Measurements from ENCODE around the gene PIM2.

The PIM2 gene

GRCh38 chrX:48917139-48918001, 1.5 kb downstream of the PIM2 start:
- Histone ChIP-seq H3K4me3 (peak overlapping the region; percentile 80), H3K27ac (no peak overlapping the region), H3K36me3 (ENCODE audit: insufficient read depth, low read length) (peaks cover 8% of the 10 kb centered on the region; the same call in 1 of the 2 replicates), H3K9me3 (ENCODE audit: low read depth, low read length) (no peaks in the 10 kb centered on the region), H3K9ac (ENCODE audit: insufficient read length) (no peak overlapping the region)
- no peak for TF ChIP-seq FOXP2 (optimal IDR thresholded peaks at IDR 0.05; ENCODE audit: control extremely low read depth, extremely low read length, insufficient read depth)
- DNase-seq (ENCODE audit: low read depth, low spot score) = no peak

GRCh38 chrX:48914593-48915493, 4.0 kb downstream of the PIM2 start:
- Histone ChIP-seq H3K4me3 (no peak overlapping the region), H3K9me3 (ENCODE audit: low read depth, low read length) (no peaks in the 10 kb centered on the region), H3K9ac (ENCODE audit: insufficient read length) (no peak overlapping the region), H3K27ac (no peak overlapping the region), H3K36me3 (ENCODE audit: insufficient read depth, low read length) (peaks cover 8% of the 10 kb centered on the region; the same call in 1 of the 2 replicates)
- no peak for TF ChIP-seq EZH2 (IDR thresholded peaks at IDR 0.05)
- no peak for TF ChIP-seq FOXP2 (optimal IDR thresholded peaks at IDR 0.05; ENCODE audit: control extremely low read depth, extremely low read length, insufficient read depth)
- no peak for DNase-seq (ENCODE audit: low read depth, low spot score)

- H3K36me3 ChIP-seq (ENCODE audit: insufficient read depth, low read length) = peaks cover 8% of the 10 kb centered on the region; the same call in 1 of the 2 replicates
- H3K4me3 ChIP-seq = no peak overlapping the region
- H3K9ac ChIP-seq (ENCODE audit: insufficient read length) = no peak overlapping the region
- no peak for DNase-seq (ENCODE audit: low read depth, low spot score)
- TF ChIP-seq FOXP2 (optimal IDR thresholded peaks at IDR 0.05; ENCODE audit: control extremely low read depth, extremely low read length, insufficient read depth) = no peak
- TF ChIP-seq EZH2 (IDR thresholded peaks at IDR 0.05) = no peak
- TF ChIP-seq POLR2AphosphoS5 (IDR thresholded peaks at IDR 0.05; ENCODE audit: borderline replicate concordance, low read depth, low read length) = no peak
- H3K9me3 ChIP-seq (ENCODE audit: low read depth, low read length) = no peaks in the 10 kb centered on the region
- no peak overlapping the region for H3K27ac ChIP-seq
Observed at GRCh38 chrX:48913605-48914366, 5.0 kb downstream of the PIM2 start.

- Histone ChIP-seq H3K4me3 (peak within 1 kb of the TSS; percentile 78), H3K36me3 (ENCODE audit: insufficient read depth, low read length) (peaks cover 8% of the 10 kb centered on the region; the same call in 1 of the 2 replicates), H3K27ac (no peak within 1 kb of the TSS), H3K9me3 (ENCODE audit: low read depth, low read length) (no peaks in the 10 kb centered on the region), H3K9ac (ENCODE audit: insufficient read length) (peak within 1 kb of the TSS; percentile 79)
- TF ChIP-seq FOXP2 (optimal IDR thresholded peaks at IDR 0.05; ENCODE audit: control extremely low read depth, extremely low read length, insufficient read depth) = no peak
- TF ChIP-seq POLR2AphosphoS5 (IDR thresholded peaks at IDR 0.05; ENCODE audit: borderline replicate concordance, low read depth, low read length) = peak; percentile 68
- no peak for DNase-seq (ENCODE audit: low read depth, low spot score)
Observed at GRCh38 chrX:48911412-48912182, 7.2 kb downstream of the PIM2 start, which contains the start of gene SLC35A2. Gene SLC35A2 (minus strand): TSS chrX:48911646. CDS start chrX:48911636, 10 bp downstream.

- no peak for DNase-seq (ENCODE audit: low read depth, low spot score)
- no peak for TF ChIP-seq FOXP2 (optimal IDR thresholded peaks at IDR 0.05; ENCODE audit: control extremely low read depth, extremely low read length, insufficient read depth)
- no peak for TF ChIP-seq EZH2 (IDR thresholded peaks at IDR 0.05)
- no peak for TF ChIP-seq POLR2AphosphoS5 (IDR thresholded peaks at IDR 0.05; ENCODE audit: borderline replicate concordance, low read depth, low read length)
- peak overlapping the region; percentile 78 for H3K4me3 ChIP-seq
- H3K9me3 ChIP-seq (ENCODE audit: low read depth, low read length) = no peaks in the 10 kb centered on the region
- peaks cover 6% of the 10 kb centered on the region; the same call in 1 of the 2 replicates for H3K36me3 ChIP-seq (ENCODE audit: insufficient read depth, low read length)
- peak overlapping the region; percentile 79 for H3K9ac ChIP-seq (ENCODE audit: insufficient read length)
- no peak overlapping the region for H3K27ac ChIP-seq
Observed at GRCh38 chrX:48910926-48911411, 7.9 kb downstream of the PIM2 start.

- no peak for TF ChIP-seq FOXP2 (optimal IDR thresholded peaks at IDR 0.05; ENCODE audit: control extremely low read depth, extremely low read length, insufficient read depth)
- no peak overlapping the region for H3K4me3 ChIP-seq
- H3K36me3 ChIP-seq (ENCODE audit: insufficient read depth, low read length) = peaks cover 1% of the 10 kb centered on the region; the same call in 1 of the 2 replicates
- H3K9ac ChIP-seq (ENCODE audit: insufficient read length) = no peak overlapping the region
- DNase-seq (ENCODE audit: low read depth, low spot score) = no peak
- H3K27ac ChIP-seq = no peak overlapping the region
- no peaks in the 10 kb centered on the region for H3K9me3 ChIP-seq (ENCODE audit: low read depth, low read length)
Observed at GRCh38 chrX:48909703-48910294, 9.0 kb downstream of the PIM2 start.

- no peak overlapping the region for H3K4me3 ChIP-seq
- no peak overlapping the region for H3K27ac ChIP-seq
- H3K9me3 ChIP-seq (ENCODE audit: low read depth, low read length) = no peaks in the 10 kb centered on the region
- no peak overlapping the region for H3K9ac ChIP-seq (ENCODE audit: insufficient read length)
- no peak for DNase-seq (ENCODE audit: low read depth, low spot score)
- 0 out of 2 replicates have a peak, but pooled peaks cover under 1% of the 10 kb centered on the region for H3K36me3 ChIP-seq (ENCODE audit: insufficient read depth, low read length)
- no peak for TF ChIP-seq POLR2AphosphoS5 (IDR thresholded peaks at IDR 0.05; ENCODE audit: borderline replicate concordance, low read depth, low read length)
- no peak for TF ChIP-seq FOXP2 (optimal IDR thresholded peaks at IDR 0.05; ENCODE audit: control extremely low read depth, extremely low read length, insufficient read depth)
- no peak for TF ChIP-seq EZH2 (IDR thresholded peaks at IDR 0.05)
Observed at GRCh38 chrX:48908600-48908999, 10.2 kb downstream of the PIM2 start.
